SK-N-SH treated with all-trans-retinoic acid at 6 μM for 48 hours (cell line): ENCODE results near the gene VASH1.

Source experiments
- ATAC-seq: fragments of 200-7000 bp; cut with Tn5 transposase; 3 replicates; pipeline ENCODE4 v1.9.1; 2020; ENCODE audit warnings: mild to moderate bottlenecking, moderate library complexity
- ARNTL ChIP-seq: fragments of 450-650 bp; formaldehyde crosslinking; IDR thresholded peaks from 2 replicates; pipeline ENCODE4 v1.5.0; 2020; ENCODE audit warnings: low read depth, mild to moderate bottlenecking, moderate library complexity, borderline replicate concordance
- BACH2 ChIP-seq: fragments of 250-450 bp; sonication (Bioruptor Pico); IDR thresholded peaks from 2 replicates; pipeline ENCODE4 v1.9.0; 2021; ENCODE audit warnings: mild to moderate bottlenecking, borderline replicate concordance
- CREB5 ChIP-seq: fragments of 250-450 bp; sonication (Bioruptor Pico); IDR thresholded peaks from 2 replicates; pipeline ENCODE4 v1.5.1; 2020; ENCODE audit warnings: low read depth, mild to moderate bottlenecking, moderate library complexity
- CSDC2 ChIP-seq: fragments of 250-450 bp; sonication (Bioruptor Pico); IDR thresholded peaks from 2 replicates; pipeline ENCODE4 v1.5.0; 2020; ENCODE audit warnings: mild to moderate bottlenecking, moderate library complexity
- CSRNP3 ChIP-seq: fragments of 250-450 bp; sonication (Bioruptor Pico); IDR thresholded peaks from 2 replicates; pipeline ENCODE4 v1.5.1; 2021; ENCODE audit warnings: mild to moderate bottlenecking, moderate library complexity
- ESRRG ChIP-seq: fragments of 250-450 bp; sonication (Bioruptor Pico); IDR thresholded peaks from 2 replicates; pipeline ENCODE4 v1.6.1; 2021; ENCODE audit warnings: mild to moderate bottlenecking
- GLIS3 ChIP-seq: fragments of 250-450 bp; sonication (Bioruptor Pico); IDR thresholded peaks from 2 replicates; pipeline ENCODE4 v1.5.0; 2020; ENCODE audit warnings: mild to moderate bottlenecking, moderate library complexity
- ISL1 ChIP-seq: fragments of 250-450 bp; sonication (Bioruptor Pico); IDR thresholded peaks from 2 replicates; pipeline ENCODE4 v2.1.2; 2022; ENCODE audit warnings: mild to moderate bottlenecking, moderate library complexity
- OSR1 ChIP-seq: fragments of 250-450 bp; sonication (Bioruptor Pico); IDR thresholded peaks from 2 replicates; pipeline ENCODE4 v1.8.0; 2022; ENCODE audit warnings: moderate library complexity, mild to moderate bottlenecking, inconsistent platforms
- POU6F1 ChIP-seq: fragments of 250-450 bp; sonication (Bioruptor Pico); IDR thresholded peaks from 2 replicates; pipeline ENCODE4 v1.8.0; 2021; ENCODE audit warnings: low read depth, mild to moderate bottlenecking, moderate library complexity, borderline replicate concordance
- PPARA ChIP-seq: fragments of 250-450 bp; sonication (Bioruptor Pico); IDR thresholded peaks from 2 replicates; pipeline ENCODE4 v1.5.0; 2020; ENCODE audit warnings: mild to moderate bottlenecking, borderline replicate concordance
- RARB ChIP-seq: fragments of 250-450 bp; sonication (Bioruptor Pico); IDR thresholded peaks from 2 replicates; pipeline ENCODE4 v1.8.0; 2021; ENCODE audit warnings: mild to moderate bottlenecking, moderate library complexity
- SNAI2 ChIP-seq: fragments of 250-450 bp; sonication (Bioruptor Pico); IDR thresholded peaks from 2 replicates; pipeline ENCODE4 v1.5.0; 2020; ENCODE audit warnings: mild to moderate bottlenecking, moderate library complexity
- TCF4 ChIP-seq: fragments of 250-450 bp; sonication (Bioruptor Pico); IDR thresholded peaks from 2 replicates; pipeline ENCODE4 v1.8.0; 2021; ENCODE audit warnings: mild to moderate bottlenecking, moderate library complexity, borderline replicate concordance
- TOX ChIP-seq: fragments of 250-450 bp; sonication (Bioruptor Pico); IDR thresholded peaks from 2 replicates; pipeline ENCODE4 v1.8.0; 2021; ENCODE audit warnings: mild to moderate bottlenecking, moderate library complexity, borderline replicate concordance
- ZC3H10 ChIP-seq: fragments of 250-450 bp; sonication (Bioruptor Pico); IDR thresholded peaks from 2 replicates; pipeline ENCODE4 v1.5.1; 2021; ENCODE audit warnings: mild to moderate bottlenecking, moderate library complexity
- ZFP3 ChIP-seq: fragments of 250-450 bp; sonication (Bioruptor Pico); IDR thresholded peaks from 2 replicates; pipeline ENCODE4 v1.5.0; 2020; ENCODE audit warnings: mild to moderate bottlenecking, moderate library complexity
- ZNF565 ChIP-seq: fragments of 450-650 bp; formaldehyde crosslinking; conservative IDR thresholded peaks from 2 replicates; pipeline ENCODE4 v1.5.0; 2020; ENCODE audit warnings: low read depth, mild to moderate bottlenecking, moderate library complexity
- ZNF70 ChIP-seq: fragments of 450-650 bp; formaldehyde crosslinking; IDR thresholded peaks from 2 replicates; pipeline ENCODE4 v1.5.0; 2020; ENCODE audit warnings: mild to moderate bottlenecking, moderate library complexity
- ZNF8 ChIP-seq: fragments of 450-650 bp; formaldehyde crosslinking; IDR thresholded peaks from 2 replicates; pipeline ENCODE4 v1.5.0; 2020; ENCODE audit warnings: mild to moderate bottlenecking, moderate library complexity
- TF ChIP-seq, protein P1 (sequence below): fragments of 250-450 bp; sonication (Bioruptor Pico); IDR thresholded peaks from 2 replicates; pipeline ENCODE4 v1.8.0; 2020; ENCODE audit warnings: mild to moderate bottlenecking, moderate library complexity, borderline replicate concordance
- TF ChIP-seq, protein P2 (sequence below): fragments of 250-450 bp; sonication (Bioruptor Pico); IDR thresholded peaks from 2 replicates; pipeline ENCODE4 v1.5.0; 2020; ENCODE audit warnings: mild to moderate bottlenecking, moderate library complexity

The VASH1 gene

GRCh38 chr14:76715511-76716081, 45.7 kb upstream of the VASH1 start:
- ATAC-seq = no peak
- TF ChIP-seq ZNF565 (no peak), BACH2 (CRISPR knock-in tag) (no peak), ZNF8 (CRISPR knock-in tag) (no peak), PPARA (CRISPR knock-in tag) (no peak), ESRRG (CRISPR knock-in tag) (no peak), CSDC2 (CRISPR knock-in tag) (no peak), GLIS3 (CRISPR knock-in tag) (no peak), ZNF70 (CRISPR knock-in tag) (no peak), CREB5 (no peak), CSRNP3 (CRISPR knock-in tag) (no peak), SNAI2 (no peak), TOX (no peak), POU6F1 (no peak), ISL1 (CRISPR knock-in tag) (no peak), RARB (no peak), ARNTL (CRISPR knock-in tag) (no peak), OSR1 (CRISPR knock-in tag) (no peak), ZFP3 (CRISPR knock-in tag) (no peak)
- TF ChIP-seq, protein P1, sequence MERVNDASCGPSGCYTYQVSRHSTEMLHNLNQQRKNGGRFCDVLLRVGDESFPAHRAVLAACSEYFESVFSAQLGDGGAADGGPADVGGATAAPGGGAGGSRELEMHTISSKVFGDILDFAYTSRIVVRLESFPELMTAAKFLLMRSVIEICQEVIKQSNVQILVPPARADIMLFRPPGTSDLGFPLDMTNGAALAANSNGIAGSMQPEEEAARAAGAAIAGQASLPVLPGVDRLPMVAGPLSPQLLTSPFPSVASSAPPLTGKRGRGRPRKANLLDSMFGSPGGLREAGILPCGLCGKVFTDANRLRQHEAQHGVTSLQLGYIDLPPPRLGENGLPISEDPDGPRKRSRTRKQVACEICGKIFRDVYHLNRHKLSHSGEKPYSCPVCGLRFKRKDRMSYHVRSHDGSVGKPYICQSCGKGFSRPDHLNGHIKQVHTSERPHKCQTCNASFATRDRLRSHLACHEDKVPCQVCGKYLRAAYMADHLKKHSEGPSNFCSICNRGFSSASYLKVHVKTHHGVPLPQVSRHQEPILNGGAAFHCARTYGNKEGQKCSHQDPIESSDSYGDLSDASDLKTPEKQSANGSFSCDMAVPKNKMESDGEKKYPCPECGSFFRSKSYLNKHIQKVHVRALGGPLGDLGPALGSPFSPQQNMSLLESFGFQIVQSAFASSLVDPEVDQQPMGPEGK (CRISPR knock-in tag) = no peak

GRCh38 chr14:76716285-76716684, 45.0 kb upstream of the VASH1 start:
- TF ChIP-seq ZC3H10 (CRISPR knock-in tag) = no peak
- no peak for TF ChIP-seq OSR1 (CRISPR knock-in tag)
- no peak for TF ChIP-seq PPARA (CRISPR knock-in tag)
- TF ChIP-seq ARNTL (CRISPR knock-in tag) = no peak
- TF ChIP-seq ZFP3 (CRISPR knock-in tag) = no peak
- no peak for TF ChIP-seq ESRRG (CRISPR knock-in tag)
- no peak for TF ChIP-seq ZNF8 (CRISPR knock-in tag)
- TF ChIP-seq, protein P2, sequence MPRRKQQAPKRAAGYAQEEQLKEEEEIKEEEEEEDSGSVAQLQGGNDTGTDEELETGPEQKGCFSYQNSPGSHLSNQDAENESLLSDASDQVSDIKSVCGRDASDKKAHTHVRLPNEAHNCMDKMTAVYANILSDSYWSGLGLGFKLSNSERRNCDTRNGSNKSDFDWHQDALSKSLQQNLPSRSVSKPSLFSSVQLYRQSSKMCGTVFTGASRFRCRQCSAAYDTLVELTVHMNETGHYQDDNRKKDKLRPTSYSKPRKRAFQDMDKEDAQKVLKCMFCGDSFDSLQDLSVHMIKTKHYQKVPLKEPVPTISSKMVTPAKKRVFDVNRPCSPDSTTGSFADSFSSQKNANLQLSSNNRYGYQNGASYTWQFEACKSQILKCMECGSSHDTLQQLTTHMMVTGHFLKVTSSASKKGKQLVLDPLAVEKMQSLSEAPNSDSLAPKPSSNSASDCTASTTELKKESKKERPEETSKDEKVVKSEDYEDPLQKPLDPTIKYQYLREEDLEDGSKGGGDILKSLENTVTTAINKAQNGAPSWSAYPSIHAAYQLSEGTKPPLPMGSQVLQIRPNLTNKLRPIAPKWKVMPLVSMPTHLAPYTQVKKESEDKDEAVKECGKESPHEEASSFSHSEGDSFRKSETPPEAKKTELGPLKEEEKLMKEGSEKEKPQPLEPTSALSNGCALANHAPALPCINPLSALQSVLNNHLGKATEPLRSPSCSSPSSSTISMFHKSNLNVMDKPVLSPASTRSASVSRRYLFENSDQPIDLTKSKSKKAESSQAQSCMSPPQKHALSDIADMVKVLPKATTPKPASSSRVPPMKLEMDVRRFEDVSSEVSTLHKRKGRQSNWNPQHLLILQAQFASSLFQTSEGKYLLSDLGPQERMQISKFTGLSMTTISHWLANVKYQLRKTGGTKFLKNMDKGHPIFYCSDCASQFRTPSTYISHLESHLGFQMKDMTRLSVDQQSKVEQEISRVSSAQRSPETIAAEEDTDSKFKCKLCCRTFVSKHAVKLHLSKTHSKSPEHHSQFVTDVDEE (CRISPR knock-in tag) = no peak
- TF ChIP-seq SNAI2 = no peak
- TF ChIP-seq POU6F1 = no peak
- TF ChIP-seq ZNF565 = no peak
- no peak for TF ChIP-seq ZNF70 (CRISPR knock-in tag)
- TF ChIP-seq CREB5 = no peak
- no peak for TF ChIP-seq TCF4 (CRISPR knock-in tag)
- no peak for TF ChIP-seq CSDC2 (CRISPR knock-in tag)
- TF ChIP-seq RARB = no peak
- TF ChIP-seq BACH2 (CRISPR knock-in tag) = no peak
- TF ChIP-seq, protein P1 (CRISPR knock-in tag) = no peak
- TF ChIP-seq, all 23 proteins: peak for 0
- ATAC-seq = no peak
